Measurements from ENCODE around the gene TXNL4B. TPM values are rescaled to one million over a fixed set of nuclear protein-coding genes. Genes with fewer than 3 reads are reported as not detected.
"Not testable (repeated sequence)": the region's sequence is repeated elsewhere in the genome, so short reads cannot be mapped to it uniquely, and the experiment has no call there.

The TXNL4B gene
- total RNA-seq, 1 donor from 2014 or later: 5.4 TPM

DNA sequence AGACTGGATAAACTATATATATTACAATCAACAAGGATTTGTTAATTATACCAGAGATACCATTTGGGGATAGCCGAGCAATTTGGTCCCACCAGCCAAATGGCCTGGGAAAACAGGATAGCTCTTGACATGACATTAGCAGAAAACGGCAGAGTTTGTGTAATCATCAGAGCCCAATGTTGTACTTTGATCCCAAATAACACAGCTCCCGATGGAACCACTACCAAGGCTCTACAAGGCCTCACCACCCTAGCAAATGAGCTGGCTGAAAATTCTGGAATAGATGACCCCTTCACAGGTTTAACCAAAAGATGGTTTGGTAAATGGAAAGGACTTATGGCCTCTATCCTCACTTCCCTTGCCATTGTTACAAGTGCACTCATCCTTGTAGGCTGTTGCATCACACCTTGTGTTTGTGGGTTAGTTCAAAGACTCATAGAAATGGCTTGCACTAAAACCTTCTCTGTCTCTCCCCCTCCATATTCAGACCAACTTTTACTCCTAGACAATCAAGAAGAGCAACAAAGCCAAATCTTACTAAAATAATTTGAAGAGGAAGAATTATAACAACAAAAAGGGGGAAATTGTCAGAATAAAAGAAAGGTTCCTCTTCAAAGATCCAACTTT, 9.5 kb downstream of the TXNL4B start:
- intact Hi-C loops (cut with micrococcal nuclease): no loop called here
- no peak for DNase-seq
- ATAC-seq: no peak

DNA sequence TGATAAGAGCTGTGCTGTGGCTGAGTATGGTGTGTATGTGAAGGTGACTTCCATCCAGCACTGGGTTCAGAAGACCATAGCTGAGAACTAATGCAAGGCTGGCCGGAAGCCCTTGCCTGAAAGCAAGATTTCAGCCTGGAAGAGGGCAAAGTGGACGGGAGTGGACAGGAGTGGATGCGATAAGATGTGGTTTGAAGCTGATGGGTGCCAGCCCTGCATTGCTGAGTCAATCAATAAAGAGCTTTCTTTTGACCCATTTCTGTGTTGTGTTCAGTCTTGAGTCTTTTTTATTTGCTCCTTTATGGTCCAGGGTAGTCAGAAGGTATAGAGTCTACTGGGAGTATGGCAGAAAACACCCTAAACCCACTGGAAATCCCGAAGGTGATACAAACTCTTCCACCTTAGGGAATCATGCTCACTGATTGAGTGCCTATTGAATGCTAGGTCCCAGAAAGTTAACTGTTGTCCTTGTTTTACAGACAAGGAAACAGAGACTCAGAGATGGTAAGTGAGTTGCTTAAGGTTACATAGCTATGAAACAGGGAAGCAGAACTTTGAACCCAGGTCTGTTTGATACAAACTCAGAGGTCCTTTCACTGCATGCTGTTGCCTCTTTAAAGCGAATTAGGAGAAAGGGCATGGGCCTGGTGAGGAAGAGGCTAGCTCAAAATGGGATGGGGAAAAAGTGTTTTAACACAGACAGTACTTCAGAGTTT, 16.3 kb downstream of the TXNL4B start:
- ATAC-seq; intact Hi-C loops (cut with micrococcal nuclease); DNase-seq: not testable (repeated sequence)

DNA sequence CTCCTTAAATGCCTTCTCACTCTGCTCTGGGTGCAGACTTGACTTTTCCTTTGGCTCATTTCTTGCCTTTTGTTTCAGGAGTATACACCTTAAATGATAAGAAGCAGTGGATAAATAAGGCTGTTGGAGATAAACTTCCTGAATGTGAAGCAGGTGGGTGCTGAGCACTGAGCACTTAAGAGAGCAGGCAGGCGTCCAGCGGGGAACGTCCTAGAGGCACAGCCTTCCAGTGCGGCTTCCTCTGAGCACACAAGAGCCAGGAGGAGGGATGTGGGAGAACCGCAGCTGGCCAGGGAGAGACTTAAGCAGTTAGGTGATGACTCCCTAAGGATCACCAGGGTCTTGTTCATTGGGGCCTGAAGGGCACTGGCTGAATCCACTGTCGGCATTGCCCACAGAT, 18.4 kb downstream of the TXNL4B start:
- intact Hi-C loops (cut with micrococcal nuclease); DNase-seq: not testable (repeated sequence)
- ATAC-seq: peak; percentile 68

DNA sequence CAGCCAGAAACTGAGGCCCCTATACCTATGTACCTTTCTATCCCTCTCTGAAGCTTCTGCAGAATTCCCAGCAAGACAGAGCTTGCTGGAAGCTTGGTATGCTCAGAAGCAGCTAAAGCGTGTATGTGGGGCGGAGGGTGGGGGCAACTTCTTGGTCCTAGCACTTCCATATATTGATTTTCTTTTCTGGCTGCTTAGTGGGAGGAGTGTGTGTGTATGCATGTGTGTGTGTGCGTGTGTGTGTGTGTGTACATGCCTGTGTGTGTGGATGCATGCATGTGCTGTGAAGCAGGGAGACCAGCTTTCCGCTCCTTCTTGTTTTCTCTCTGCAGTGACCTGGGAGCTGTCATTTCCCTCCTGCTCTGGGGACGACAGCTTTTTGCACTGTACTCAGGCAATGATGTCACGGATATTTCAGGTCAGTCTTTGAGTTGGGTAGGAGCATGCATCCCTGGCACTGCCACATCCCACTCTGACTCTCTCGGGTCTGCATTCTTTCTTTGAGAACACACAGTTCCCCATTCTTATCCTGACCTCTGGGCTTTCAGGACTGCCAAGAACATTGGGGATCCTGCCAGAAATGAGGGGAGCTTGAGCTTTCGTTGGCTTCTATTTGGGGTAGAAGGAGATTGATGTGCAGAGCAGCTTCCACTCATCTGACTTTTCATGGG, 19.7 kb downstream of the TXNL4B start:
- intact Hi-C loops (cut with micrococcal nuclease): no loop called here
- ATAC-seq: peak; percentile 93
- peak; percentile 70 for DNase-seq

DNA sequence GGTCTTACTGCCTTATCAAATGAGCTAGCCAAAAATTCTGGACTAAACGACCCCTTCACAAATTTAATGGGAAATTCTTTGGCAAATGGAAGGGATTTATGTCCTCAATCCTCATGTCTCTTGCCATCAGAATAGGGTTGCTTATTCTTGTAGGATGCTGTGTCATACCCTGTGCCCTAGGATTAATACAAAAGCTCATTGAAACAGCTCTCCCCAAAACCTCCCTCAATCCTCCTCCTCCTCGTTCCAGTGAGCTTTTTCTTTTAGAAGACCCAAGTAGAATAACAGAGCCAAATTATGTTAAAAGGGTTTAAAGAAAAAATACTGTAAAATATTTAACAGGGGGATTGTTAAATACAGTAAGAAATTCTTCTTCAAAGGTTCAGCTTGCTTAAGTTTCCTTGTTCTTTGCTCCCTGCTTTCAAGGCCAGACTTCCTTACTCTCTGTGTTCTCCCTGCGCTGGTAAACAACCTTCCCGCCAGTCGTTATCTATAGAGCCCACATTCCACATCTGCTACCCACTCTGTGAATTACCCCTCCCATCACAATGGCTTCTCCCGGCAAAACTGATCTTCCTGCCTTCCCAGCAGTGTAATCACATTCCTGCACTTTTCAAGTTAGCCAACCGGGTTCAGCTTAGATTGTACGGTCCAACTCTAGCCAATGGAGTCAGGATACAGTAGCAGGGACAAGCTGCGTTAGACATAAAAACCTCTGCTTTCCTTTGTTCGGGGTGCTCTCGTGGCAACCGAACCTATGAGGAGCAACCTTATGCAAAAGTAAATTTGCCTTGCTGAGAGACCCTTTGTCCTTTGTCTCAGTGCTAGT, 20.7 kb downstream of the TXNL4B start:
- peak; percentile 70 for ATAC-seq
- no peak for DNase-seq
- intact Hi-C loops (cut with micrococcal nuclease): no loop called here

DNA sequence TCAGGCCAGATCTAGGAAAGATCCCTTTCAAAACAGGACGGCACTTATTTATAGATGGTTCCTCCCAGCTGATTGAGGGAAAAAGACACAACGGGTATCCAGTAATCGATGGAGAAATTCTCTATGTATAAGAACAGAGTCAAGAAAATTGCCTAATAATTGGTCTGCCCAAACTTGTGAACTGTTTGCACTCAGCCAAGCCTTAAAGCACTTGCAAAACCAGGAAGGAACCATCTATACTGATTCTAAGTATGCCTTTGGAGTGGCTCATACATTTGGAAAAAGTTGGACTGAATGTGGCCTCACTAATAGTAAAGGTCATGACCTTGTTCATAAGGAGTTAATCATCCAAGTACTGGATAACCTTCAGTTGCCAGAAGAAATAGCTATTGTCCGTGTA, 24.5 kb downstream of the TXNL4B start:
- intact Hi-C loops (cut with micrococcal nuclease): no loop called here
- ATAC-seq (no peak), DNase-seq (no peak)

DNA sequence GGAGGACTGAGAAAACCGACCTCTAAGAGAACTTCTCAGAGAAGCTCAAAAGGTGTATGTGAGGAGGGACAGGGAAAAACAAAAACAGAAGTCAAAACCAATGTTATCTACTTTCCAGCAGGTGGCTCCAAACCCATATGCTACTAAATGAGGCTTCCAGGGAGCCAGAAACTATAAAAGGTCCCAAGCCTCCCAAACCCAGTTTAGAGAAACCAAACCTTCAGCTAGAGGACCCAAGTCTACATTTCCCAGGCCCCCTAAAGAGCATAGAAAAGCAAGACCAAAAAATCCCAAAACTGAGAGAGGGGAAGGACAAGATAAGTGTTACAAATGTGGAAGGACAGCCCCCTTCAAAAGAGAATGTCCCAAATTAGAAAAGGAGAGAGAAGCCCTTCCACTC, 26.7 kb downstream of the TXNL4B start:
- intact Hi-C loops (cut with micrococcal nuclease): loop anchor here (2.0 kb wide), 1 partner anchor 32 kb away; no protein-coding TSS in a partner anchor
- ATAC-seq (peak; percentile 60), DNase-seq (no peak)

DNA sequence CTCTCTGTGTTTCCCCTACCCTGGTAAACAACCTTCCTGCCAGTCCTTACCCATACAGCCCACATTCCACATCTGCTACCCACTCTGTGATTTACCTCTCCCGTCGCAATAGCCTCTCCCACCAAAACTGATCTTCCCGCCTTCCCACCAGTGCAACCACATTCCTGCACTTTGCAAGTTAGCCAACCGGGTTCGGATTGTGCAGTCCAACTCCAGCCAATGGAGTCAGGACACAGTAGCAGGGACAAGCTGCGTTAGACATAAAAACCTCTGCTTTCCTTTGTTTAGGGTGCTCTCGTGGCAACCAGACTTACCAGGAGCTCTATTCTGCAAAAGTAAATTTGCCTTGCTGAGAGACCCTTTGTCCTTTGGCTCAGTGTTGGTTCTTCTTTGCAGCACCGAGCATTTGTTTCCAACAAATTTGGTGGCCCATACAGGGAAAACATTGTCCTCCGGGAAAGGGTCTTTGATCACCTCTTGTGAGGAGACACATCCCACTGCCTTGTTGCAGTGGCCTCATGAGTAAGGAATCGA, 29.0 kb downstream of the TXNL4B start:
- DNase-seq: no peak
- intact Hi-C loops (cut with micrococcal nuclease): no loop called here
- ATAC-seq: no peak

DNA sequence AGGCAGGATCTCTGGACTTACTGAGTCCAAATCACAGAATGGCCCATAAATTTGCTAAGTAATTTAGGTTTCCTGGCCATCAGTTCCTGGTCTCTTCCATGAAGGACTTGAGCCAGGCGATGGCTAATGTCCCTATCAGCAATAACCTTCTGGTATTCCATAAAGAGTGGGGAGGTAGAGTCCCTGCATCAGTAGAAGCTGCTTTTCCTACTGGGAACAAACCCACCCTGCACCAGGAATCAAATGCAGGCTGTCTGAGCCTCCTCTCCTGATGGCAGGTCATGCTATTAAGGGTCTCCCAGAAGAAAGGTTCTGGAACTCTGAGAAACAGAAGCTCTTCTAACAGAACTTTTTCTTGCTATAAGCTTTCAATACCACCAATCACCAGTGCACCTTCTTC, 31.9 kb downstream of the TXNL4B start:
- no peak for ATAC-seq
- intact Hi-C loops (cut with micrococcal nuclease): no loop called here
- no peak for DNase-seq

DNA sequence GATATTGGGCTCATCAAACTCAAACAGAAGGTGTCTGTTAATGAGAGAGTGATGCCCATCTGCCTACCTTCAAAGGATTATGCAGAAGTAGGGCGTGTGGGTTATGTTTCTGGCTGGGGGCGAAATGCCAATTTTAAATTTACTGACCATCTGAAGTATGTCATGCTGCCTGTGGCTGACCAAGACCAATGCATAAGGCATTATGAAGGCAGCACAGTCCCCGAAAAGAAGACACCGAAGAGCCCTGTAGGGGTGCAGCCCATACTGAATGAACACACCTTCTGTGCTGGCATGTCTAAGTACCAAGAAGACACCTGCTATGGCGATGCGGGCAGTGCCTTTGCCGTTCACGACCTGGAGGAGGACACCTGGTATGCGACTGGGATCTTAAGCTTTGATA, 33.0 kb downstream of the TXNL4B start:
- intact Hi-C loops (cut with micrococcal nuclease): no loop called here
- no peak for DNase-seq
- ATAC-seq: no peak

DNA sequence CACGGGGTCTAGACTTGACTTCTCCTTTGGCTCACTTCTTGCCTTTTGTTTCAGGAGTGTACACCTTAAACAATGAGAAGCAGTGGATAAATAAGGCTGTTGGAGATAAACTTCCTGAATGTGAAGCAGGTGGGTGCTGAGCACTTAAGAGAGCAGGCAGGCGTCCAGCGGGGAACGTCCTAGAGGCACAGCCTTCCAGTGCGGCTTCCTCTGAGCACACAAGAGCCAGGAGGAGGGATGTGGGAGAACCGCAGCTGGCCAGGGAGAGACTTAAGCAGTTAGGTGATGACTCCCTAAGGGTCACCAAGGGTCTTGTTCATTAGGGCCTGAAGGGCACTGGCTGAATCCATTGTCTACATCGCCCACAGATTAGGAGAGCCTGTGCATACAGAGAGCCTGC, 34.4 kb downstream of the TXNL4B start:
- DNase-seq; intact Hi-C loops (cut with micrococcal nuclease): not testable (repeated sequence)
- ATAC-seq: peak; percentile 54

DNA sequence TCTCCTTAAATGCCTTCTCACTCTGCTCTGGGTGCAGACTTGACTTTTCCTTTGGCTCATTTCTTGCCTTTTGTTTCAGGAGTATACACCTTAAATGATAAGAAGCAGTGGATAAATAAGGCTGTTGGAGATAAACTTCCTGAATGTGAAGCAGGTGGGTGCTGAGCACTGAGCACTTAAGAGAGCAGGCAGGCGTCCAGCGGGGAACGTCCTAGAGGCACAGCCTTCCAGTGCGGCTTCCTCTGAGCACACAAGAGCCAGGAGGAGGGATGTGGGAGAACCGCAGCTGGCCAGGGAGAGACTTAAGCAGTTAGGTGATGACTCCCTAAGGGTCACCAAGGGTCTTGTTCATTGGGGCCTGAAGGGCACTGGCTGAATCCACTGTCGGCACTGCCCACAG, 36.1 kb downstream of the TXNL4B start:
- DNase-seq; intact Hi-C loops (cut with micrococcal nuclease): not testable (repeated sequence)
- peak; percentile 84 for ATAC-seq

DNA sequence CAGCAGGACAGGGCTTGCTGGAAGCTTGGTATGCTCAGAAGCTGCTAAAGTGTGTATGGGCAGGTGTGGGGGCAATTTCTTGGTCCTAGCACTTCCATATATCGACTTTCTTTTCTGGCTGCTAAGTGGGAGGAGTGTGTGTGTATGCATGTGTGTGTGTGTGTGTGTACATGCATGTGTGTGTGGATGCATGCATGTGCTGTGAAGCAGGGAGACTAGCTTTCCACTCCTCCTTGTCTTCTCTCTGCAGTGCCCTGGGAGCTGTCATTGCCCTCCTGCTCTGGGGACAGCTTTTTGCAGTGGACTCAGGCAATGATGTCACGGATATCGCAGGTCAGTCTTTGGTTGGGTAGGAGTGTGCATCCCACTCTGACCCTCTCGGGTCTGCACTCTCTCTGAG, 37.5 kb downstream of the TXNL4B start:
- no peak for ATAC-seq
- DNase-seq: no peak
- intact Hi-C loops (cut with micrococcal nuclease): no loop called here

DNA sequence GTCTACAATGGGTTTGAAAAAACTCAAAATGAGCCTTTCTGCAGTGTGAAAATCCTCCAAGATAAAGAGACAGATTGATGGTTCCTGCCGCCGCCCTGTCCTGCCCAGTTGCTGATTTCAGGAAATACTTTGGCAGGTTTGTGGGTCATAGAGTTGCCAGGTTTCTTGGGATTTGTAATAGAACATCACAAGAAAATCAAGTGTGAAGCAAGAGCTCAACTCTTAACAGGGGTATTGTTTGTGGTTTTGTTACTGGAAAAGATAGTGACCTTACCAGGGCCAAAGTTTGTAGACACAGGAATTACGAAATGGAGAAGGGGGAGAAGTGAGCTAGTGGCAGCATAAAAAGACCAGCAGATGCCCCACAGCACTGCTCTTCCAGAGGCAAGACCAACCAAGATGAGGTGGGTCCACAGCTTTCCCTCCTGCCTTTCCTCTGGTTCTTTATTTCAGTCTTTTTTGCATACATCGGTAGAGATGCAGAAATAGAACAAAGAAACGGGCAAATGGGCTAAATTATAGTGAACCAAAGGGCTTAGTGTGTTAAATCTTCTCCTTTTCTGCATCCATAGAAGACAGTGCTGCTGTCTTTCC, 39.1 kb downstream of the TXNL4B start, which contains the start of gene HP:
HP (plus strand) TSS at position 252 of the 594 bp plus-strand sequence; CDS start at position 400, 148 bp downstream.
- ATAC-seq; DNase-seq; intact Hi-C loops (cut with micrococcal nuclease): not testable (repeated sequence)

DNA sequence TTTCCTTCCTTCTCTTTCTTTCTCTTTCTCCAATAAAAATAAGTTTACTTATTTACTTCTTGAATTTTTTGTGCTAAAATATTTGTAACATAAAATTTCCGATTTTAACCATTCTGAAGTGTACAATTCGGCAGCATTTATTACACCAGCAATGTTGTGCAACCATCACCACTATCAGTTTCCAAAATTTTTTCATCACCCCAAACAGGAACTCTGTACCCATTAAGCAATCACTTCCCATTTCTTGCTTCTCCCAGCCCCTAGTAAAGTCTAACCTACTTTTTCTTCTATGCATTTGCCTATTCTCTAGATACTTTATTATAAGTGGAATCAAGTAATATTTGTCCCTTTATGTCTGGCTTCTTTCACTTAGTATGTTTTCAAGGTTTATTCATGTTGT, 41.6 kb downstream of the TXNL4B start:
- no peak for DNase-seq
- intact Hi-C loops (cut with micrococcal nuclease): no loop called here
- ATAC-seq: peak; percentile 46

DNA sequence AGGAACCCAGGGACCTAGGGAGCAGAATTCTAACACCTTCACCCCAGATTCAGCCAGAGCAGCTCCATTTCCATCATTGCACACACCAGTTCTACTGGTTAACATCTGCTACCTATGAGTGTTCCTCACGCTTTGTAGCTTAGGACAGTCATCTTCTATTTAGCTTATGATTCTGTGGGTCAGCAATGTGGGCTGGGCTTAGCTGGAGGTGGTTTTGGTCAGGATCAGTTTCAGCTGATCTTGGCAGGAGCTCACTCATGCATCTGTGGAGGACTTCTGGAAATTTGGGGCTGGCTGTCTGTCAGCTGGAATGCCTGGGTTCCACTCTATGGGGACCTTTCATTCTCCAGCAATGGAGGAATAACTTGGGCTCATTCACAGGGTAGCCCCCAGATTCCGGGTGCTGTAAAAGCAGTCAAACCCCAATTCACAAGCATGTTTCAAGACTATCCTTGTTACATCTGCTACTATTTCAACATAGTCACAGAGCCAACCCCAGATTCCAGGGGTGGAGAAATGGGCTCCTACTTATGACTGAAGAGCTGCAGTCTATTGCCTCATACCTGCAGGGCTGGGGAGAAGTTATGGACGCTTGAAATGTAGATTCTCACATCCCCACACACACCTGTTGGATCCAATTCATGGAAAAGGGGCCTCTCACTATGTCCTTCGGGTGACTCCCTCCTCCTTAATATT, 42.5 kb downstream of the TXNL4B start:
- peak; percentile 47 for ATAC-seq
- DNase-seq: no peak
- intact Hi-C loops (cut with micrococcal nuclease): no loop called here

DNA sequence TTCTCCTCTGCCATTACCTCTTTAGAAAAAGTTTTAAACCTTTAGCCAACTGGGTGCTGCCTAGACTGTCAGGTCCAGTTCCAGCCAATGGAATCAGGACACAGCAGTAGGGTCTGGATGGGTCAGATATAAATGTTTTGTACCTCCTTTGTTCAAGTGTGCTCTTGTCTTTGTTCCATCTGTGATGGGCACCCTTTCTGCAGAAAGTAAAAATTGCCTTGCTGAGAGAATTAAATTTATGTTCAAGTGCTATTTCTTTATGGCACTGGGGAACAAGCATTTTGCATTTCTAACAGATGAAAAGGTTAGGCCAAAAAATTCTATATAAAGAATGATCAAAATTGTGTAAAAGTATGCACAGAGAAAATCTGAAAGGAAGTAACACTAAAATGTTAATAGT, 44.3 kb downstream of the TXNL4B start:
- ATAC-seq: no peak
- DNase-seq: no peak
- intact Hi-C loops (cut with micrococcal nuclease): no loop called here

DNA sequence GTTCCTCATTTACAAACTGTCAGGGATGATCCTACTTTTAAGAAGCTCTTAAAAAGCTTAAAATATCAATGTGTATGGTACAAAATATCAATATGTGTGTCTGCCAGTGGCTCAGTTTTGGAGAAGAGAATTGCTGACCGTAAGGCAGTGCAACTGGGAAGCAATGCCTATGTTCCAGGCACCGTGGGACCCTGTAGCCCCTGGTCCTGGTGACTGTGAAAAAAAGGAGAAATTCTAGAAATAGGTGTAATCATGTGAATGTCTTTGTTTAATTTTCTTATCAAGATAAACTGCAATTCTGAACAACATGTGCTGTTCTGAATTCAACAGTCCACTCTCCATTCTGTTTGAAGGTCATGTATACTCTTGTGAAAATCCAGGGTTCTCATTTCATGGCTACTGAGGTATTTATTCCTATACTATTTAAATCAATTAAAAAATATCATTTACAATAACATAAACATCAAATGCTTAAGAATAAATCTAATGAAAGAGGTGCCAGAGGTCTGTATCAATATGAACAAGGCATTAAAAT, 48.5 kb downstream of the TXNL4B start:
- no peak for ATAC-seq
- DNase-seq: no peak
- intact Hi-C loops (cut with micrococcal nuclease): no loop called here
